ENCODE data around the gene NELL1.

The NELL1 gene

DNA sequence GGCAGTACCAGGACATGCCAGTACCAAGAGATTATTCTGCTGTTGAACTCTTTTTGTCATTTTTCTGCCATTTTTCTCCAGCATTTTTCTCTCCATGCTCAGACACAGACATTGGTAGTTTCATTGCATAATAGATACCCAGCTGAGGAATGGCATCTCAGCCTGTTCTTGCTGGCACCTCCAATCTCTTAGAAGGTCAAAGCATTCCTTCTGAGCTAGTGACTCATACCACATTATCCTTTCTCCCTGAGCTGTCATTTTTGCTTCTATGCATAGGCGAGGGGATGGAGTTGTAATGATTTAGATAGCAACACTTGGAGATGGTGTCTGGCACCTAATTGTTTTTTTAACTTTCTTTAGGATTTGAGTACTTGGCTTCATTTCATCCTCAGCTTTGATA, 321.1 kb downstream of the NELL1 start:
- no peak for DNase-seq

GRCh38 chr11:20991471-20991870, 322.1 kb downstream of the NELL1 start:
- DNase-seq, result no peak

DNA sequence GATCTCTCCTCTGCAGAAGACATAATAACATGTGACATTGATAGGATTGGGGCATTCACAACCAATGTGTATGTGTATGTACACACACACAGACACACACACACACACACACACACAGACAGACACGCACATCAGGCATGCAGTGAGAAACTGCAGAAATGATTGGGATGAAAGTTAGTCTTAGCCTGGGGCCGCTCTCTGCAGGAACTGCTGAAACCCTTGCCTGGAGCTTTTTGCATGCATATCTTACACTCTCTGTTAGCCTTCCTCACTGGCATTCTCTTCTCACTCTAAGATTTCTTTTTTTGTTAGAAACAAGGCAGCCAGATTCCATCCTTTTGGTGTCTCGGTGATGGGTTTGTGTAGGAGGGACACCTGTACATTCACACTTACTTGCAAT, 337.9 kb downstream of the NELL1 start:
- no peak for DNase-seq

- no peak for DNase-seq
These were observed 348.9 kb downstream of the NELL1 start for GRCh38 chr11:21018248-21018647.

DNA sequence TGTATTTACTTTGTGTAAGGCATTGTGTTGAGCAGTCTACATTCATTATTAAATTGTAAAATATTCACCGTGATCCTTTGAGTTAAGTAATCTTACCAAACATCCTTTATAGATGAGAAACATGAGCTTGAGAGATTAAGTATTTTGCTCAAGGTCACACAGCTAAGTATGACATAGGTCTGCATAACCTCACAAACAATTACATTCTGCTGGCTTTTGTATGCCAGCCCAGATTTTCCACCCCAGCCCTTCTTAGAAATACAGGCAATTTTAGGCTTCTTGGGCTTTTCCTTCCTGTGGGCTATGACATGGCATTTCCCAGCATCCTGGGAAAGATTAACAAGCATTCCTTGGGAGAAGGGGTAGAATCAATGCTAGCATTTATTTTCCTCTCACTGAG, 357.3 kb downstream of the NELL1 start:
- DNase-seq, result no peak

GRCh38 chr11:21037850-21038249, 368.5 kb downstream of the NELL1 start:
- DNase-seq, result no peak

GRCh38 chr11:21038801-21039200, 369.4 kb downstream of the NELL1 start:
- DNase-seq, result no peak

- no peak for DNase-seq
These were observed 371.2 kb downstream of the NELL1 start for GRCh38 chr11:21040630-21041029.

GRCh38 chr11:21048626-21049025, 379.2 kb downstream of the NELL1 start:
- no peak for DNase-seq

- no peak for DNase-seq
These were observed 384.1 kb downstream of the NELL1 start for GRCh38 chr11:21053466-21053865.

DNA sequence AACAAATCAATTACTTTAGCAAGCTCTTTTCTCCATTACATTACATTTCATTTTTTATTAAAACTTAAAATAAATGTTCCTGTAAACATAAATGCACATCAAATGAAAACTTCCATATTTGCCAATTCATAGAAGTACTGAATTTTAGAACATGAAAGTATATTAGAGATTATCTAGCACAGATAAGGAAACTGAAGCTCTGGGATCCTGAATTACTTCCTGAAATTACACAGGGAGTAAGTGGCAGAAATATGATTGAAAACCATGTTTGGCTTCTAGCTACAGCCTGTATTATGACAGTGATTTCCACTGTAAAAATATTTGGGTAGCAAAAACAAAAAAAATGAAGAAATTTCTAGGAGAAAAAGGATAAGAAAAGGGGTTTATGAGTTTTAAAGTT, 387.3 kb downstream of the NELL1 start:
- DNase-seq, result no peak

GRCh38 chr11:21059879-21060278, 390.5 kb downstream of the NELL1 start:
- no peak for DNase-seq

GRCh38 chr11:21066030-21066429, 396.6 kb downstream of the NELL1 start:
- DNase-seq, result no peak

- DNase-seq, result no peak
These were observed 399.5 kb downstream of the NELL1 start for GRCh38 chr11:21068886-21069285.

GRCh38 chr11:21069909-21070308, 400.5 kb downstream of the NELL1 start:
- no peak for DNase-seq

DNA sequence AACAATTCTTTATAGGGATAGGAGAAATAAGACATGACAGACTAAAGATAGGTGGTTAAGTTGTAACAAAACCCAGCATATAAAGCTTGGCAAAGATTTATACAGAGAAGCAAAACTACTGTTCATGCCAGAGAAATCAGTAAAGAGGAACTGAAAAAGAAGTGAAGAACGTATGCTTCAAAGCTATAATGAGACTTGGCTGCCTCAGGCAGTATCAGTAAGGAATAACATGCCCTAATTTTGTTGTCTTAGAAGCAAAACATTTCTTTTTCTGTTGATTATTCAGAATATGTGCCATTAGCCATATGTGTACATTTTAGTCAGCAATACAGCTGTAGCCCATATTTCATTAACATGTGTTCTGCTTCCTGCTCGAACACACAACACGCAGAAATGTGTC, 403.2 kb downstream of the NELL1 start:
- DNase-seq, result no peak

DNA sequence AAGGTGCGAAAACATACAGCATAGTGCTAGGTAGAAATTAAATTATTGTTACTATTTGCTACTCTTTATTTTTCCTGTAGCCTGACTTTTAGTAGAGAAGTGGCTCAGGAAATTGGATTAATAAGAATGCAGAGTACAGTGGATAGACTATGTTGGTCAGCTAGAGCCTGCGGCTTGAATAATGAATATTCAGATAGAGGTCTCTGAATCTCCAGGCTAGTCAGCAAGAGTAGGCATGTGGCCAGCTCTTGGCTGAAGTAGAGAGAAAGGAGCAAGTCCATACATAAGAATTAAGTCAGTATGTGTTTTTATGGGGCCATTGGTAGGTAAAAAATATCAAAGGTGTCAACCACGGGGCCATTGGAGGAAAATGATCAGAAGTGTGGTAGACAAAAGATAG, 413.5 kb downstream of the NELL1 start:
- no peak for DNase-seq

- DNase-seq, result no peak
These were observed 419.5 kb downstream of the NELL1 start for GRCh38 chr11:21088930-21089329.

DNA sequence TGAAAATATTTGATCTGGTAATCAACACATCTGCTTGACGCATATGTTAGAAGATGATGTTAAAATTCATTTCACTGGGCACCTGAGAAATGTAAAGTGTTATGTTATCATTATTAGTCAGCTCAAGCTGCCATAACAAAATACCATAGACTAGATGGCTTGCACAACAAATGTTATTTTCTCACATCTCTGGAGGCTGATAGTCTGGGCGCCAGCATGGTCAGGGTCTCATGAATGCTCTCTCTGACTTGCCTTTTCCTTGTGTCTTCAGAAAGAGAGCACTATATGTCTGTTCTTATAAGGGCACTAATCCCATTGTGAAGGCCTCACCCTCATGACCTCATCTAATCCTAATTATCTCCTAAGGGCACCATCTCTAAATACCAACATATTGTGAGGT, 435.3 kb downstream of the NELL1 start:
- no peak for DNase-seq

DNA sequence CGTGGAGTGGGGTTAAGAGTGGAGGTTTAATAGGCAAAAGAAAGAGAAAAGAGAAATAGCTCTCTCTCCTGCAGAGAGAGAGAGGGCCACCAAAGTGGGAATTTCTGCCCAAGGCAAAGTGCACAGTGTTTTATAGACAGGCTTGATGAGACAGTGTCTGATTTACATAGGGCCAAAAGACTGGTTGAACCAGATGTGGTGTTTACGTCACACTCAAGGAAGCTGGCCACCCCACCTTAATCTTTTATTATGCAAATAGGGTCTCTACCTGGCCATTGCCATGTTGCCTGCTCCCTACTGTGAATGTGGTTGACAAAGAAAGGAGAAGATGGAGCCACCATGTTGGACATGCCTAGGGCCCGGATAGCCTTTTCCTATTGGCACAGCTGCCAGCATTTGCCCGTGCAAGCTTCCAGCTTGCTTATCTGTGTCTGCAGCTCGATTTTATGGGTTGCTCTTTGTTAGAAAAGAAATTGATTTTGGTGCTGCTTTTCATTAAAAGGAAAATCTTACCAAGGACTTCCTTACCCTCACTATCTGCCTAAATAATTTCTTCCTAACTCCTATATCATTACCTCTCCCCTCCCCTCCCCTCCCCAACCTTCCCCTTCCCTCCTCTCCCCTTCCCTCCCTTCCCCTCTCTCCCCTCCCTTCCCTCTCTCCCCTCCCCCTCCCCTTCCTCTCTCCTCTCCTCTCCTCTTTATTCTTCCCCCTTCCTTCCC, 436.0 kb downstream of the NELL1 start:
- no peak for DNase-seq

DNA sequence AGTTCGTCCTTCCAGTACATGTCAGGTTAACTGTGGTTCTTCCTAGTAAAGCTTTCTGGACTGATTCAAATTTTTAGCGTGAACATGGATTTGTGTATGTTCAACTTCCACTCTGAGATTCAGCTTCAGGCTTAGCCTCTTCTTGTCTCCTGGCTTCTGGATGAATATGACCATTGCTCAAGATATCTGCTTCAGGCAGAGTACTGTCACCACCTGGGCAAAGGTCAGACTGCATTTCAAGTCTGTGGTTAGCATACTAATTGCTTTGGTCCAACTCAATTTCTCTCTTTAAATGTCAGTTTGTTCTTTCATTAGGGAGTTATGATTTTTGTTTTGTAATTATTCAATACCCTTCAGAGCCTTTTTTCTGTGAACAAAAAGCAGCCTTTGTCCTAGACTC, 440.0 kb downstream of the NELL1 start:
- DNase-seq, result no peak

DNA sequence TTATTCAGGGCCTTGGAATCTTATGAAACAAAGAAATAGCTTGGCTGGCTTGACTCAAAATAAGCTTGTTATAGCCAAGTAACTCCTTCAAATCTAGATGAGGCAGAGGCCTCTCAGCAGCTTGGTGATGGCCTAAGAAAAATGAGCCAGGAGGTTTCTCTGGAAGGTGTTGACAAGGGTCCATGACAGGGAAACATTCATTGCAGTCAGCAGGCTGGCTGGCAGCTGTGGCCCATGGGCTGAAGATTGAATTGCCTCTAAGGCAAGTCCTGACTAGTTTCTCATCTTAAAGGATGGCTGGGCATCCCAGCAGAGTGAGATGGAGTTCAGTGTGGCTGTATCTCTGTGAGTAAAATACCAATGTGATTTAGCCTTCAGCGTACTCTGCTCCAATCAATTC, 441.0 kb downstream of the NELL1 start:
- DNase-seq, result no peak

- no peak for DNase-seq
These were observed 444.5 kb downstream of the NELL1 start for GRCh38 chr11:21113876-21114275.

DNA sequence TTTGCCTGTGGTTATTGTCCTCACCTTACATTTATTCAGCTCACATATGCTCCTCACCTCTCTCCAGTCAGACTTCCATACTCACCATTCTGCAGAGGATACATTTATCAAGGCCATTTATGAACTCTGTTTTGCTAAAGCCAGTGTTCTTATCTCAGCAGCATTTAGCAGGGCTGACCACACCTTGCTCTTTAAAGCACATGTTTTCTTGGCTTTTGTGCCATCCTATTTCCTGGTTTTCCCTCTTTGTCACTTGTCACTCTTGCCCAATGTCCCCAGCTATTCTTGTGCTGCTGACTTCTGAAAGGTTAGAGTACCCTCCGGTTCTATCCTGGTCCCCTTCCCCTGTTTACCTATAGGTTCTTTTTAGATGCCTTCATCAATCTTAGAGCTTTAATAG, 446.6 kb downstream of the NELL1 start:
- DNase-seq, result no peak

DNA sequence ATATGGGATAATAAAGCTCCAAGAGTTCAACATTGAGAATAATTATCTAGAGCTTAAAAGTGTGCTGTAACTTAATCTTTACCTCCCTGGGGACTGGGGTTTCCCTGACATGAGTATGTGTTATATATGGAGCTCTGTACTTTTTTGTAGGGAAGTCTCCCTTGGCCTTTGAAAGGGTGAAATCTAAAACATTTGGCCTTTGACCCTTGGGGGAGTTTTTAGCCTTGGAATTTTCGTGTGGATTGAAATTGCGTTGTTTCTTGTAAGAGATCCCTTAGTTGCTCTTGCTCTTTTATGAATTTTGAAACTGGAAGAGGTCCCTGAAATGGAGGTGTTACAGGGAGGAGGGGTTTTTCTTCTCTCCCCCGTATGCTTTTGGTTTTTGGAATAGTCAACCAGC, 450.0 kb downstream of the NELL1 start:
- no peak for DNase-seq

- DNase-seq, result no peak
These were observed 452.6 kb downstream of the NELL1 start for GRCh38 chr11:21121991-21122390.
